ENCODE measurements around the gene ESR1.

ESR1 gene

DNA sequence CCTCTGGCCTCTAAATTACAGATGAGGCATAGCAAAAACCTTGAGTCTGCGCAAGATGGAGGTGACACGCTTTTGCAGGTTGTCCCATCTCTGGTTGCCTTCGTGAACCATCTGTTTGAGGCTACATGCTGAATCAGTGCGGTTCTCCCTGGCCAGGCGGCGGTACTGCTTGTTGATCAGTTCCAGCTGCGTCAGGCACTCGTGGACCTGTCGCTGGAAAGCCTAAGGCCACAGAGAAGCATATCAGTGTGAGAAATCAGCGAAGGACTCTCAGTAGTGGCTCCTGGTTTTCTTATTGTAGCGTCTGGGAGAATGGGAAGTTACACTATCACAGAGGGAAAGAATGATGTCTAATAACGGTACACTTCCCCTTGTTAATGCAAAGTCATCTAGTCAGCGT is 344.4 kb downstream of the ESR1 start:
- no peak for TF ChIP-seq BACH2 (CRISPR knock-in tag; IDR thresholded peaks at IDR 0.05; ENCODE audit: borderline replicate concordance)
- peak; percentile 76; the same call in 1 of the 2 replicates for TF ChIP-seq TCF4 (CRISPR knock-in tag; IDR thresholded peaks at IDR 0.05; ENCODE audit: borderline replicate concordance)
- no peak; the same call in 2 of the 3 replicates for ATAC-seq

DNA sequence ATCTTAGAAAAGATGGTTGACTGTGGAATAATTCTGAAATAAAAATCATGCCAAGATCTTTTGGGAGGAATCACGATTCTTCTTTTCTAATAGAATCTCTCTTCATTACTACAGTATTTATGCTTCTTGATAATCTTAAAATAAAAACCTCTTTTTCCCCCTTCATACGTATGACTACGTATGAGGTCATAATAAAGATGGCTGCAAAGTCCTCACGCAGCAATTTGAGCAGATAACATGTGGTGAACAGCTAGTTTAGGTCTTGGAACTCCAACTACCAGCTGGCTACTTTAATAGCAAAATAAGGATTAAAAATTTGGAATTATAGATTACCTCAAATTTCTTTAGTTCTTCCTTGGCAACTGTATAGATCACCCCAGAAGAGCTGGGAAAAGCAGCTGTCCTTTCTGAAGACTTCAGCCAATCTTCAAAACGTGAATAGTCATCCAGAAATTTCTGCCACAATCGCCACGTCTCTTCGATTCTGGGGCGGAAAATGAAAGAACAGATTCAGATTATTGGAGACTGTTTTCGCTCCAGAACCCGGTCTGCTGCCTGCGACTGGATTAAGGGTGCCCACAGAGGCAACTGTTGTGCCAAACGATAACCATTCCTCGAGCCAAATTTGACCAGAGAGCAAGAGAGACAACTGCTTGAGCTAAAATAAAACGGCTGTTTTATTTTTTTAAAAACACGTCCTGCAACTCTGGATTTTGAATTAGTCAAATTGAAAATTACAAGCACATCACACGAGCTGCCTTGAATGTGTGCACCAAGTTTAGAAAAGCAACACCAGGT is 347.3 kb downstream of the ESR1 start:
- ATAC-seq: no peak
- TF ChIP-seq ZC3H10 (CRISPR knock-in tag; IDR thresholded peaks at IDR 0.05): no peak
- TF ChIP-seq GLIS3 (CRISPR knock-in tag; IDR thresholded peaks at IDR 0.05): no peak
- TF ChIP-seq ZFP30 (CRISPR knock-in tag; IDR thresholded peaks at IDR 0.05): no peak
- TF ChIP-seq, protein P1, sequence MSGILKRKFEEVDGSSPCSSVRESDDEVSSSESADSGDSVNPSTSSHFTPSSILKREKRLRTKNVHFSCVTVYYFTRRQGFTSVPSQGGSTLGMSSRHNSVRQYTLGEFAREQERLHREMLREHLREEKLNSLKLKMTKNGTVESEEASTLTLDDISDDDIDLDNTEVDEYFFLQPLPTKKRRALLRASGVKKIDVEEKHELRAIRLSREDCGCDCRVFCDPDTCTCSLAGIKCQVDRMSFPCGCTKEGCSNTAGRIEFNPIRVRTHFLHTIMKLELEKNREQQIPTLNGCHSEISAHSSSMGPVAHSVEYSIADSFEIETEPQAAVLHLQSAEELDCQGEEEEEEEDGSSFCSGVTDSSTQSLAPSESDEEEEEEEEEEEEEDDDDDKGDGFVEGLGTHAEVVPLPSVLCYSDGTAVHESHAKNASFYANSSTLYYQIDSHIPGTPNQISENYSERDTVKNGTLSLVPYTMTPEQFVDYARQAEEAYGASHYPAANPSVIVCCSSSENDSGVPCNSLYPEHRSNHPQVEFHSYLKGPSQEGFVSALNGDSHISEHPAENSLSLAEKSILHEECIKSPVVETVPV (CRISPR knock-in tag; IDR thresholded peaks at IDR 0.05): no peak
- TF ChIP-seq ZNF8 (CRISPR knock-in tag; IDR thresholded peaks at IDR 0.05): no peak
- no peak for TF ChIP-seq ZNF70 (CRISPR knock-in tag; IDR thresholded peaks at IDR 0.05)
- TF ChIP-seq, protein P2, sequence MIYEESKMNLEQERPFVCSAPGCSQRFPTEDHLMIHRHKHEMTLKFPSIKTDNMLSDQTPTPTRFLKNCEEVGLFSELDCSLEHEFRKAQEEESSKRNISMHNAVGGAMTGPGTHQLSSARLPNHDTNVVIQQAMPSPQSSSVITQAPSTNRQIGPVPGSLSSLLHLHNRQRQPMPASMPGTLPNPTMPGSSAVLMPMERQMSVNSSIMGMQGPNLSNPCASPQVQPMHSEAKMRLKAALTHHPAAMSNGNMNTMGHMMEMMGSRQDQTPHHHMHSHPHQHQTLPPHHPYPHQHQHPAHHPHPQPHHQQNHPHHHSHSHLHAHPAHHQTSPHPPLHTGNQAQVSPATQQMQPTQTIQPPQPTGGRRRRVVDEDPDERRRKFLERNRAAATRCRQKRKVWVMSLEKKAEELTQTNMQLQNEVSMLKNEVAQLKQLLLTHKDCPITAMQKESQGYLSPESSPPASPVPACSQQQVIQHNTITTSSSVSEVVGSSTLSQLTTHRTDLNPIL (CRISPR knock-in tag; IDR thresholded peaks at IDR 0.05; ENCODE audit: low read depth): no peak
- TF ChIP-seq, protein P3, sequence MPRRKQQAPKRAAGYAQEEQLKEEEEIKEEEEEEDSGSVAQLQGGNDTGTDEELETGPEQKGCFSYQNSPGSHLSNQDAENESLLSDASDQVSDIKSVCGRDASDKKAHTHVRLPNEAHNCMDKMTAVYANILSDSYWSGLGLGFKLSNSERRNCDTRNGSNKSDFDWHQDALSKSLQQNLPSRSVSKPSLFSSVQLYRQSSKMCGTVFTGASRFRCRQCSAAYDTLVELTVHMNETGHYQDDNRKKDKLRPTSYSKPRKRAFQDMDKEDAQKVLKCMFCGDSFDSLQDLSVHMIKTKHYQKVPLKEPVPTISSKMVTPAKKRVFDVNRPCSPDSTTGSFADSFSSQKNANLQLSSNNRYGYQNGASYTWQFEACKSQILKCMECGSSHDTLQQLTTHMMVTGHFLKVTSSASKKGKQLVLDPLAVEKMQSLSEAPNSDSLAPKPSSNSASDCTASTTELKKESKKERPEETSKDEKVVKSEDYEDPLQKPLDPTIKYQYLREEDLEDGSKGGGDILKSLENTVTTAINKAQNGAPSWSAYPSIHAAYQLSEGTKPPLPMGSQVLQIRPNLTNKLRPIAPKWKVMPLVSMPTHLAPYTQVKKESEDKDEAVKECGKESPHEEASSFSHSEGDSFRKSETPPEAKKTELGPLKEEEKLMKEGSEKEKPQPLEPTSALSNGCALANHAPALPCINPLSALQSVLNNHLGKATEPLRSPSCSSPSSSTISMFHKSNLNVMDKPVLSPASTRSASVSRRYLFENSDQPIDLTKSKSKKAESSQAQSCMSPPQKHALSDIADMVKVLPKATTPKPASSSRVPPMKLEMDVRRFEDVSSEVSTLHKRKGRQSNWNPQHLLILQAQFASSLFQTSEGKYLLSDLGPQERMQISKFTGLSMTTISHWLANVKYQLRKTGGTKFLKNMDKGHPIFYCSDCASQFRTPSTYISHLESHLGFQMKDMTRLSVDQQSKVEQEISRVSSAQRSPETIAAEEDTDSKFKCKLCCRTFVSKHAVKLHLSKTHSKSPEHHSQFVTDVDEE (CRISPR knock-in tag; IDR thresholded peaks at IDR 0.05): no peak
- no peak for TF ChIP-seq ARNTL (CRISPR knock-in tag; IDR thresholded peaks at IDR 0.05; ENCODE audit: borderline replicate concordance, low read depth)

DNA sequence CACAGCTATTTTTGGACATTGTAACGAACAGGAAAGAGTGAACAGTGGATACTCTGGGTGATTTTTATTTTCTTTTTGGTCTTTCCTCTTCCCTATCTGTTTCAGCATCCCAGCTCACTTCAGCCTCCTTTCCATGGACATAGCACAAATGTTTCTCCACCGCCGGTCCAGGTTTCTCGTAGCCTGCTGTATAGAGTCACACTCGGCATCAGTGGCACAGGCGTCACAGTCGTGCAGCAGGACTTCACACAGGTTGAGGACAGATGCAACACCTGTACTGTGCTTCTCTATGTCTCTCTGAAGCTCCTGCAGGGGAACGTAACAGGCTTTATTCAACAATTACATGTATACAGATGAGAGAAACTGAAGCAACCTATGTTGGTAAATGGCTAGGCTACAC is 348.3 kb downstream of the ESR1 start:
- TF ChIP-seq, protein P3 (CRISPR knock-in tag; IDR thresholded peaks at IDR 0.05): no peak
- no peak for TF ChIP-seq ZFP3 (CRISPR knock-in tag; IDR thresholded peaks at IDR 0.05)
- no peak for TF ChIP-seq ESRRG (CRISPR knock-in tag; IDR thresholded peaks at IDR 0.05)
- TF ChIP-seq ISL1 (CRISPR knock-in tag; IDR thresholded peaks at IDR 0.05): no peak
- no peak for TF ChIP-seq CSDC2 (CRISPR knock-in tag; IDR thresholded peaks at IDR 0.05)
- no peak for TF ChIP-seq SNAI2 (CRISPR knock-in tag; IDR thresholded peaks at IDR 0.05)
- no peak for TF ChIP-seq ZNF70 (CRISPR knock-in tag; IDR thresholded peaks at IDR 0.05)
- TF ChIP-seq ZNF8 (CRISPR knock-in tag; IDR thresholded peaks at IDR 0.05): no peak
- TF ChIP-seq BACH2 (CRISPR knock-in tag; IDR thresholded peaks at IDR 0.05; ENCODE audit: borderline replicate concordance): no peak
- TF ChIP-seq, protein P4, sequence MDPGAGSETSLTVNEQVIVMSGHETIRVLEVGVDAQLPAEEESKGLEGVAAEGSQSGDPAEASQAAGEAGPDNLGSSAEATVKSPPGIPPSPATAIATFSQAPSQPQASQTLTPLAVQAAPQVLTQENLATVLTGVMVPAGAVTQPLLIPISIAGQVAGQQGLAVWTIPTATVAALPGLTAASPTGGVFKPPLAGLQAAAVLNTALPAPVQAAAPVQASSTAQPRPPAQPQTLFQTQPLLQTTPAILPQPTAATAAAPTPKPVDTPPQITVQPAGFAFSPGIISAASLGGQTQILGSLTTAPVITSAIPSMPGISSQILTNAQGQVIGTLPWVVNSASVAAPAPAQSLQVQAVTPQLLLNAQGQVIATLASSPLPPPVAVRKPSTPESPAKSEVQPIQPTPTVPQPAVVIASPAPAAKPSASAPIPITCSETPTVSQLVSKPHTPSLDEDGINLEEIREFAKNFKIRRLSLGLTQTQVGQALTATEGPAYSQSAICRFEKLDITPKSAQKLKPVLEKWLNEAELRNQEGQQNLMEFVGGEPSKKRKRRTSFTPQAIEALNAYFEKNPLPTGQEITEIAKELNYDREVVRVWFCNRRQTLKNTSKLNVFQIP (CRISPR knock-in tag; IDR thresholded peaks at IDR 0.05; ENCODE audit: borderline replicate concordance, low read depth): no peak
- no peak for TF ChIP-seq ZC3H10 (CRISPR knock-in tag; IDR thresholded peaks at IDR 0.05)
- no peak for TF ChIP-seq TOX (CRISPR knock-in tag; IDR thresholded peaks at IDR 0.05; ENCODE audit: borderline replicate concordance)
- TF ChIP-seq, protein P1 (CRISPR knock-in tag; IDR thresholded peaks at IDR 0.05): no peak
- ATAC-seq: no peak
